Kidney epithelial cell (primary cell): Measurements from ENCODE around the gene GRIN2C. TPM values are rescaled to one million over a fixed set of nuclear protein-coding genes. Genes with fewer than 3 reads are reported as not detected.

Experiments used
- DNase-seq: peaks from one replicate; pipeline ENCODE4 v3.0.0-alpha.2; 2010; ENCODE audit warnings: low read depth
- H3K27me3 ChIP-seq: 2 replicates; pipeline ENCODE4 v1.6.0; 2011; ENCODE audit warnings: low read length; ENCODE audit not compliant: control insufficient read depth, insufficient read depth
- H3K36me3 ChIP-seq: 2 replicates; pipeline ENCODE4 v1.5.1; 2011; ENCODE audit warnings: low read length; ENCODE audit not compliant: control insufficient read depth, insufficient read depth
- H3K4me3 ChIP-seq: 2 replicates; pipeline ENCODE4 v1.5.1; 2011; ENCODE audit warnings: low read depth, mild to moderate bottlenecking, control low read depth, low read length
- total RNA-seq: library from RNA; depleted of rRNA; stranded (reverse); fragments of >200 nt; gene quantifications from 2 replicates; pipeline ENCODE4 v1.2.3, GENCODE V29; 2015
- TF ChIP-seq, protein P1 (sequence below): IDR thresholded peaks from 2 replicates; pipeline ENCODE4 v1.5.1; 2011; ENCODE audit warnings: mild to moderate bottlenecking, moderate library complexity, low read length, control low read depth, inconsistent platforms; ENCODE audit not compliant: insufficient read depth, poor library complexity, severe bottlenecking

The GRIN2C gene
- total RNA-seq, 1 donor from 2014 or later = not detected

DNA sequence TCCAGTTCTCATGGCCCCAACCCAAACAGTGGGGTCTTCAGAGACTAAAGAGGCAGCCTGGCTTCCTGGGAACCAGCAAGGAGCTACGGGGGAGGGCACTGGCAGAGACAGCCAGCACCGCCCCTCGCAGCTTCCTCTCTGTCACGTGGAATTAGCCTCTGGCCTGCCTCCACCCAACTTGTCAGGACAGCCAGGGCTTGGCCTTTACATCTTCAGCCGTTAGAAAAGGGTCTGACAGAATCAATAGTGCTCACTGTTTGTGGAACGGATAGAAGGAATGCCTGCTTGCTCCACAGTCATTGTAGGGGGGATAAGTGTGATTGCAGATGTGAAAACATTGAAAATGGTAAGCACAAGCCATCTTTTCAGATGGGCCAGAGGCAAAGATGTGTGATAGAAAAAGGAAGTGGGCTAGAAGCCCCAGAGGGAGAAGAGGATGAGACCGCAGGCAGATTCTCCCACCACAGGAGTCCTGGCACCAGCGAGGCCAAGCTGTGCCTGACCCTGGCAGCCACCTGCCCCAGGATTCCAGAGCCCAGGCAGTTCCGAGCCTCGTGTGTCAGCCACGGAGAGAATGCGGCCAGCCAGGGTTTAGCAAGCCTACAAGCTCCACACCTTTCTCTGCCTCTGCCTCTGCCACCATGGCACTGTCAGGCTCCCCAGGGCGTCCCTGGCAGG, 18.6 kb downstream of the GRIN2C start:
- H3K27me3 ChIP-seq = peaks cover 39% of the 10 kb centered on the region
- no peaks in the 10 kb centered on the region for H3K36me3 ChIP-seq
- H3K4me3 ChIP-seq = no peak overlapping the region
- TF ChIP-seq, protein P1, sequence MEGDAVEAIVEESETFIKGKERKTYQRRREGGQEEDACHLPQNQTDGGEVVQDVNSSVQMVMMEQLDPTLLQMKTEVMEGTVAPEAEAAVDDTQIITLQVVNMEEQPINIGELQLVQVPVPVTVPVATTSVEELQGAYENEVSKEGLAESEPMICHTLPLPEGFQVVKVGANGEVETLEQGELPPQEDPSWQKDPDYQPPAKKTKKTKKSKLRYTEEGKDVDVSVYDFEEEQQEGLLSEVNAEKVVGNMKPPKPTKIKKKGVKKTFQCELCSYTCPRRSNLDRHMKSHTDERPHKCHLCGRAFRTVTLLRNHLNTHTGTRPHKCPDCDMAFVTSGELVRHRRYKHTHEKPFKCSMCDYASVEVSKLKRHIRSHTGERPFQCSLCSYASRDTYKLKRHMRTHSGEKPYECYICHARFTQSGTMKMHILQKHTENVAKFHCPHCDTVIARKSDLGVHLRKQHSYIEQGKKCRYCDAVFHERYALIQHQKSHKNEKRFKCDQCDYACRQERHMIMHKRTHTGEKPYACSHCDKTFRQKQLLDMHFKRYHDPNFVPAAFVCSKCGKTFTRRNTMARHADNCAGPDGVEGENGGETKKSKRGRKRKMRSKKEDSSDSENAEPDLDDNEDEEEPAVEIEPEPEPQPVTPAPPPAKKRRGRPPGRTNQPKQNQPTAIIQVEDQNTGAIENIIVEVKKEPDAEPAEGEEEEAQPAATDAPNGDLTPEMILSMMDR = no peak
- no peak for DNase-seq

GRCh38 chr17:74839990-74840852, 19.5 kb downstream of the GRIN2C start:
- no peak overlapping the region for H3K4me3 ChIP-seq
- TF ChIP-seq, protein P1 = no peak
- H3K27me3 ChIP-seq = peaks cover 39% of the 10 kb centered on the region
- H3K36me3 ChIP-seq = no peaks in the 10 kb centered on the region
- DNase-seq = no peak

GRCh38 chr17:74838274-74838673, 21.4 kb downstream of the GRIN2C start:
- no peak for DNase-seq
- Histone ChIP-seq H3K27me3 (peaks cover 28% of the 10 kb centered on the region), H3K36me3 (no peaks in the 10 kb centered on the region), H3K4me3 (no peak overlapping the region)
- TF ChIP-seq, protein P1 = no peak

- H3K4me3 ChIP-seq = no peak overlapping the region
- H3K36me3 ChIP-seq = no peaks in the 10 kb centered on the region
- DNase-seq = no peak
- peaks cover 21% of the 10 kb centered on the region for H3K27me3 ChIP-seq
- TF ChIP-seq, protein P1 = no peak
Measured at GRCh38 chr17:74836691-74837467, 22.8 kb downstream of the GRIN2C start.

- DNase-seq = no peak
- TF ChIP-seq, protein P1 = no peak
Measured at GRCh38 chr17:74836191-74836590, 23.5 kb downstream of the GRIN2C start.

More at GRCh38 chr17:74836191-74836590, 23.5 kb downstream of the GRIN2C start:
- H3K4me3 ChIP-seq = no peak overlapping the region
- H3K27me3 ChIP-seq = peaks cover 15% of the 10 kb centered on the region
- H3K36me3 ChIP-seq = no peaks in the 10 kb centered on the region
